ENCODE measurements around the gene ACAP3.
A peak's percentile ranks its signal among the peaks of the same experiment; 100 is the strongest.

ACAP3 gene

DNA sequence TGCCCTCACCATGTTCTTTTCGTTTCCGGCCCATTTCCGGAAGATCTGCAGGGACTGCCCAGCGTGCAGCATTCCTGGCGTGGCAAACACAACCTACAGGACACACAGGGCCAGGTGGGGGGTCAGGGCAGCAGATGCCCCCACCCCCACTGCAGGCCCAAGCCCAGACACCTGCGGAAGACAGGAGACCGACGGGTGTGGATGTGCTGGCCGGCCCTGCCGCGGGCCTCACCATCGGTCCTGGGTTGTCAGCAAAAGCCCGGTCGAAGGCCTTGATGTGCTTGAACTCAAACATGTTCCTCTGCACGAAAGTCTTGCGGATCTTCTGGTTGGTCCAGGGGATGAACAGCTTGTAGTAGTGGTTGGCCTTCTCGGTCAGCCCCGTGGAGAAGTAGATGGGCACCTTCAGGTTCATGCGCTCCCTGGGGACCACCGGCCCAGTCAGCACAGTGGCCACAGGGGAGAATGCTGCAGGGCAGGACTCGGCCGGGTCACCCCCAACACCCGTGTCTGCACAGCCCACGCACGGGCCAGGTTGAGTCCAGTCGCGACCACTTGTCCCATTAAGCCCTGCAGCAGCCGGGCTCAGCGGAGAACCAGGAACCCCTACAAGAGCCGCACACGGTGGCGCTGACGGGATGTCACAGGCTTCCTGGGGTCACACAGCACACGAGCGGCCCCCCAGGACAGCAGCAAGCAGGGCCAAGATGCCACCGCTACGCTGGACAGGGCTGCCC, 5.9 kb upstream of the ACAP3 start:
- no peak for DNase-seq

- DNase-seq = no peak
Measured at GRCh38 chr1:1312450-1313314, 5.0 kb upstream of the ACAP3 start.

DNA sequence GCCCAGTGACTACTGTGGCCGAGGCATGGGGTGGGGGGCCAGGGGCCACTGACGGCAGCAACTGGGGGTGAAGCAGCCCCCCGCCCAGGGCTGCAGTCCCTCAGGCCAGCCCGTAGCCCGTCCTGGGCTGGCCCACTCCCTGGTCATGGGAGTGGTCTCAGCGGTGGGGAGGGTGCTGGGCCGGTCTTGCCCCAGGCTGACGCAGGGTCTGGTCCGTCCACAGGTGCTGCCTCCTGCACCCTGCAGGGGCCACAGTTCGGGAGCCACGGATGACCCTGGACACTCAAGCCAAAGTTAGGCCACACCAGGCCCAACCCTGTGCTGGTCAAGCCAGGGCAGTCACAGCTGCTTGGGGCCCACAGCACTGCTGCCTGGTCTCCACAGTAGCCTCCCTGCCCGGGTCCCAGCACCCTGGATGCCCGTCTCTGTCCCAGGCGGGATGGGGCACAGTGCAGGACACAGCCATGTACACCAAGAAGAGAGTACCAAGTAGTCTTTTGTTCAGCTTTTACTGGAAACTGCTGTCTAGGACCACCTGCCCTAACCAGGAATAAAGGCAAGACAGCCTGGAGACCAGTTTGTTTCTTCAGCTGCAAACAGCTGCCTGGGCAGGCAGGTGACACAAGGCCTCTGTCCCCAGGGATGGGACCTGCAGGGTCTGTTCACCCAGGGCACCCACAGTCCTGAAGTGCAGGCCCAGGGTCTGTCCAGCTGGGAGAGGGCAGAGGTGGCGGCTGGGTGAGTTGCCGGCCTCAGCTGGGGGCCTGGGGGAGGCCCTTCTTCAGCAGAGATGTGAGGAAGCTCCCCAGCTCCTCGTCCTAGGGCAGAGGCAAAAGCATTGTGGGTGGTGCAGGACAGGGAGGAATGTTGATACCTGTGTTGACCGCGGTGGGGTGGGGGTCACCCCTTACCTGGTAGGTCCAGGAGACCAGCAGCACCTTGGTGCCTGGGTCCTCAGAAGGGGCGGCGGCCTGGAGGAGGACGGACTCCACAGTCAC, 3.7 kb upstream of the ACAP3 start:
- DNase-seq = no peak

- no peak for DNase-seq
Measured at GRCh38 chr1:1310476-1311053, 2.8 kb upstream of the ACAP3 start.

- DNase-seq = no peak
Measured at GRCh38 chr1:1310109-1310385, 2.3 kb upstream of the ACAP3 start.

GRCh38 chr1:1309251-1310108, 1.8 kb upstream of the ACAP3 start:
- no peak for DNase-seq

DNA sequence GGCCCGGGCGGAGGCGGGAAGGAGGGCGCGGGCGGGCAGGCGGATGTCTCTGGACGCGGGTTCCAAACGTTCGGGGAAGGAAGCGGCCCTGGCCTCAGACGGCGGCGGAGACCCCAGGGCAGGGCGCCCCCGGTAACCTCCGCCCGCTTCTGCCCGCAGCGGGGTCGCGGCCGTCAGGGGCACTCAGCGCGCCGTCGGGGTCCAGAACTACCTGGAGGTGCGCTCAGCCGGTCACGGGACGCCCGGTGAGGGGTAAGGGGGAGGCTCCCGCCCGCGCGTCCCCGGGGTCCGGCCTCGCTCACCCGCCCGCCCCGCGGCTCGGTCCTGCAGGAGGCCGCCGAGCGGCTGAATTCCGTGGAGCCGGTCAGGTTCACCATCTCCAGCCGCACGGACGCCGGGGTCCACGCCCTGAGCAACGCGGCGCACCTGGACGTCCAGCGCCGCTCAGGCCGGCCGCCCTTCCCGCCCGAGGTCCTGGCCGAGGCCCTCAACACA, 1.1 kb upstream of the ACAP3 start:
- no peak for DNase-seq

DNA sequence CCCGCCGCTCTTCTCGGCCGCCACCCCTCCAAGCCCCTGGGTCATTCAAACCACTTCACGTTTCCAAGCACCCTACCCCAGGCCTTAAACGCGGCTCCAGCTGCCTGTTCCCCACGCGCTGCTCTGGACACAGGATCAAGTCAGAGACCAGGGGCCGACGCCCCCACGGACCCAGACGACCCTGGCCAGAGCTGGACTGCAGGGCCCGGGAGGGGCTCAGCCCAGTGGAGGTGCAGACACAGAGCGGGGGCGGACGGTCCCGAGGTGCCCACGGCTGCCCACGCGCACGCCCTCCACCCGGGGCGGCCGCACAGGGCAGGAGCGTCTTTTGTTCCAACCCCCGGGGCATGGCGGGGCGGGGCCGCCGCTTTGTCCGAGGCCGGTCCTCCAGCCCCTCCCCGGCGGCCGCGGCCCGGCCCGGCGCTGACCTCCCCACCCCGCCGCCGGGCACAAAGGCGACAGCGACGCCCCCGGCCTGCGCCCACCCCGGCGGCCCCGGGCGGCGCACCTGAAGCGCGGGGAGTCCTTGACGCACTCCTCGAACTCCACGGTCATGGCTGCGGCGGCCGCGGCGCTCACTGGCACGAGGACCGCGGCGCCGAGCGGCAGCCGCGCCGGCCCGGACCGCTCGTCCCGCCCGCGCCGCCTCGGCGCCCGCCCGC, 338 bp downstream of the ACAP3 start:
- no peak for DNase-seq

DNA sequence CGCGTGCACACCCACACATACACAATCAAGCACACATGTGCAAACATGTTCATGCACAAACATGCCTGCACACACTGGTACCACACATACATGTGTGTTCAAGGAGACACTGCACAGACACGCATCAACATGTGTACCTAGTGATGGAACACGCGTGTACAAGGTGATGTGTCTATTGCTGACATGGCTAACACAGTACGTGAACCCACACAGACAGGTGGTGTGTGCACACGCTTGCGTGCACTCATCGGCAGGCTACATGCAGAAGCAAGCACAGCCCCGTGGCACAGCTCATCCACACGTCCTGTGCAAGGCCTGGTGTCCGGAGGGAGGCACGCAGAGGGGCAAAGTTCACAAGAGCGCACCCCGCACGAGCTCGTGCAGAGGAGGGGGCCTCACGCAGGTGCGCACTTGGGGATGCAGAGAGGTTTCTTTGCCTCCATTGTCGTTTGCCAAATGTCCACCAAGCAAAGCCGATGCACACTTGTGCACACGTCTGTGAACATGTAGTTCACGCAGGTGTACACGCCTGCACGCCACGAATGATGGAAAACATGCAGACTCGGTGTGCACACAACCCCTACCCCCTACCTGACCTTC, 969 bp downstream of the ACAP3 start:
- DNase-seq = no peak

GRCh38 chr1:1306070-1306660, 1.6 kb downstream of the ACAP3 start:
- DNase-seq = no peak

- DNase-seq = no peak
Measured at GRCh38 chr1:1305300-1306069, 2.2 kb downstream of the ACAP3 start.

- peak; percentile 91 for DNase-seq
Measured at GRCh38 chr1:1304331-1305299, 3.1 kb downstream of the ACAP3 start.

DNA sequence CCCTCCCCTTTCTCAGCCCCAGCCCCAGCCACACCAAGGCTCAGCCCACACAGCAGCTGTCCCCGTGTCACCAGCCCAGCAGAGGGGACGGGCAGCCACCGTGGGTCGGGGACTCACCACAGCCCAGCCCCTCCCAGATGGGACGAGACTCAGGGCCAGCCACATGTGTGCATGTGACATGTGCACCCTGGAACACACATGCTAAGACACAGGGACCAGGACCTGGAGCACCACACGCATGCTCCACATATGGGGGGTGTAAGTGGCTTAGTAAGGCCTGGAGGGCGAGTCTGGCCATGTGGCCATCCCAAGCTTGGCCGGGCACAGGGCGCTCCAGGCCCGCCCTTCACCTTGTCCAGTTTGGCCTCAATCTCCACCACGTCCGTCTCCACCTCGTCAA, 4.0 kb downstream of the ACAP3 start:
- no peak for DNase-seq

DNA sequence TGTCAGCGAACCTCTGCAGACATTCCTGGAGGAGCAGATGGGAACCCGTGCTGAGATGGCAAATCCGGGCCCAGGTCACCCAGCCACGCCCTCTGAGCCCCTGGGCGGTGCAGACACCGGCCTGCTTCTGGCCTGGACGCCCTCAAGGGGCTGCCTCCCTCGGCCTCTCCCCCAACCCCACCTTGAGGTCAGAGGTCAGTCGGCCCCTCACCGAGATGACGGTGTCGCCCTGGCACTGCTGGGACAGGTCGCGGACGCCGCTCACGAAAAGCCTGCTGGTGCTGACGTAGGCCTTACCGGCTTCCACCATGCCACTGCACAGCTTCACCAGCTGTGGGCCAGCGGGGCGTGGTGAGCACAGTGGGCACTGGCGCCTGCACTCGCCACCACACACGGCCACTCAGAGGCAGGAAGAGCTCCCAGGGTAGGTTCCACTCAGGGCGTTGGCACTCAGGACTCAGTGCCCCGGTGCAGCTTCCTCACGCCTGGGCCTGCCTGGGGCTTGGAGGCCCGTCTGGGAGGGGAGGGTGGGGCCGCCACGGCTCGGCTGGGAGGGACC, 4.7 kb downstream of the ACAP3 start:
- no peak for DNase-seq

DNA sequence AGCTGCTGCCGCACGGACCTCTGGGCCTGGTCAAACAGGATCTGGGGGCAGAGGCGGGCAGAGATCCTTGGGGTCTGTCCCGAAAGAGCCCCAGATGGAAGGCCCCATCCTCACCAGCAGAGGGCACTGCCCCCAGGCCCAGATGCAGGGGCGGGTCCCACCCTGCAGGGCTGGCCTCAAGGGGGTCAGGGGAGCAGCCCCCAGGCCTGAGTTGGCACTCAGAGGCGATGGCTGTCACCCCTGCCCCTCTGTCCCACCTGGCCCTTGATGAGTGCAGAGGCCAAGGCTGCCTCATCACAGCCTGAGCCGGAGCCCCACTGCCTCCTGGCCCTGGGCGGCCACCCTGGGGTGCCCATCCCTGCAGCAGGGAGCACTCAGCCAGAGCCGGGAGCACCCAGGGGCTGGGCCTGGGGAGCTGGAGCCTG, 5.7 kb downstream of the ACAP3 start:
- no peak for DNase-seq

DNA sequence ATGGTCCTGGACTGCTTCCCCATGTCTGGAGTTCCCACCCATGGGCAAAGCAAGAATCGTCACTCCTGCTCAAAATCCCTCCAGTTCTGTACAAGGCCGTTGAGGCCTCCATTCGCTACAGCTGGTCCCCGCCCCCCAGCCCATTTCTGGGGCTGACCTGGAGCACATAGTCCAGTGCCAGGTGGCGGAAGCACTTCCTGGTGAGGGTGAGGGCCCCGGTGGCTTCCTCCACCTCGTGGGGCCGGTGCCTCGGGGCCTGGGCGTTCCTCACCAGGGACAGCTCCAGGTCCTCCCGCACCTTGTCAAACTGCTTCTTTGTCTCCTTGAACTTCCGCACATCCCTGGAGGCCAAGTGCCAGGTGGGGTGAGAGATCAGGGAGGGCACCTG, 7.4 kb downstream of the ACAP3 start:
- DNase-seq = no peak

GRCh38 chr1:1299686-1300351, 7.9 kb downstream of the ACAP3 start:
- DNase-seq = no peak
